Stimulated activated CD8-positive, alpha-beta memory T cell treated with anti-CD3 and anti-CD28 coated beads, Interleukin-7, amount 100 ng/mL, for 48 hours (primary cell): ENCODE measurements around the gene TMEM236.

Source experiments
- DNase-seq, 2 donors: peaks; one replicate each; pipeline ENCODE4 v3.0.0-alpha.2; 2020; ENCODE audit warnings: low read depth in 1 of 2; ENCODE audit errors: extremely low read depth in 1 of 2

TMEM236 gene

GRCh38 chr10:17817790-17818189 lies 65.8 kb downstream of the TMEM236 start:
- DNase-seq = no peak

- no peak for DNase-seq
These were observed 67.8 kb downstream of the TMEM236 start for GRCh38 chr10:17819836-17820235.

- DNase-seq = no peak
These were observed 68.9 kb downstream of the TMEM236 start for GRCh38 chr10:17820943-17821342.

GRCh38 chr10:17821893-17822292 lies 69.9 kb downstream of the TMEM236 start:
- no peak for DNase-seq

- no peak for DNase-seq
These were observed 79.3 kb downstream of the TMEM236 start for GRCh38 chr10:17831341-17831740.

- DNase-seq = no peak
These were observed 79.9 kb downstream of the TMEM236 start for GRCh38 chr10:17831896-17832295.

GRCh38 chr10:17833656-17834055 lies 81.7 kb downstream of the TMEM236 start:
- DNase-seq = no peak

GRCh38 chr10:17835688-17836087 lies 83.7 kb downstream of the TMEM236 start:
- DNase-seq = no peak

- no peak for DNase-seq
These were observed 84.9 kb downstream of the TMEM236 start for GRCh38 chr10:17836942-17837341.

- DNase-seq = no peak
These were observed 86.2 kb downstream of the TMEM236 start for GRCh38 chr10:17838080-17838648.

- no peak for DNase-seq
These were observed 89.0 kb downstream of the TMEM236 start for GRCh38 chr10:17841050-17841449.

- DNase-seq = no peak
These were observed 90.6 kb downstream of the TMEM236 start for GRCh38 chr10:17842641-17843040.

- no peak for DNase-seq
These were observed 95.7 kb downstream of the TMEM236 start for GRCh38 chr10:17847585-17848296.

GRCh38 chr10:17848646-17849045 lies 96.6 kb downstream of the TMEM236 start:
- DNase-seq = no peak
